GM18505 (cell line): Measurements from ENCODE around the gene BRD2.
A peak's percentile ranks its signal among the peaks of the same experiment; 100 is the strongest.

ENCODE experiments used
- ATAC-seq: cut with Tn5 transposase; IDR thresholded peaks from one replicate; pipeline ENCODE4 v1.9.1; 2021; ENCODE audit not compliant: unreplicated experiment
- POLR2A ChIP-seq: IDR thresholded peaks from 4 replicates; pipeline ENCODE4 v1.6.1; 2011; ENCODE audit warnings: borderline replicate concordance; ENCODE audit not compliant: insufficient read depth, insufficient read length; ENCODE audit errors: extremely low read depth

Gene BRD2

DNA sequence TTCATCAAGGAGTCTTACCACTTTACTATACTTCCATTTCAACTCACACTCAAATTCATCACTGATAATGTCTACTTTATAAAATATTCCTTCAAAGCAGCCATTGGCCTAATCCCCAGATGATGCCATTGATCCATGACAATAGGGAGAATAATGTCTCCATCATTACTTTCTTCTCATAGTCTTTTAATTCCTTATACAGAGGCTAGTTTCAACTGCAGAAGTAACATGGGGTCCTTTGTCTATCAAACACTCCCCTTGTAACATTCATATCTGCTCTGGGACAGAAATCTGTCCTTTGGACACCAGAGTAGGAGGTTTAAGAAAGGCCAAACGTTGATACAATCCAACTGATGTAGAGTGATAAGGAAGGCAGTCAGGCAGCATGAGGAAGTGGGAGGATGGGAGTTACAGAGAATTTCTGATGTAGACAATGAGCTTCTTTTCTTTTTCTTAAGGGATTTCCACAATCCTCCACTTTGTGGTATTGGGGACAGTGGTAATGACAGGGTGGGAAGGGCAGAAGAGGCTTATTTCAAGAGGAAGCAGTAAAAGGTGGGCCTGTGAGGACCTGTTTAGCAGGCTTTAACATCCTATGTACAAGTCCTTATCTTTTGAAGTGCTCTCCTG, 59.9 kb downstream of the BRD2 start:
- no peak for ATAC-seq
- peak; percentile 34 for TF ChIP-seq POLR2A

DNA sequence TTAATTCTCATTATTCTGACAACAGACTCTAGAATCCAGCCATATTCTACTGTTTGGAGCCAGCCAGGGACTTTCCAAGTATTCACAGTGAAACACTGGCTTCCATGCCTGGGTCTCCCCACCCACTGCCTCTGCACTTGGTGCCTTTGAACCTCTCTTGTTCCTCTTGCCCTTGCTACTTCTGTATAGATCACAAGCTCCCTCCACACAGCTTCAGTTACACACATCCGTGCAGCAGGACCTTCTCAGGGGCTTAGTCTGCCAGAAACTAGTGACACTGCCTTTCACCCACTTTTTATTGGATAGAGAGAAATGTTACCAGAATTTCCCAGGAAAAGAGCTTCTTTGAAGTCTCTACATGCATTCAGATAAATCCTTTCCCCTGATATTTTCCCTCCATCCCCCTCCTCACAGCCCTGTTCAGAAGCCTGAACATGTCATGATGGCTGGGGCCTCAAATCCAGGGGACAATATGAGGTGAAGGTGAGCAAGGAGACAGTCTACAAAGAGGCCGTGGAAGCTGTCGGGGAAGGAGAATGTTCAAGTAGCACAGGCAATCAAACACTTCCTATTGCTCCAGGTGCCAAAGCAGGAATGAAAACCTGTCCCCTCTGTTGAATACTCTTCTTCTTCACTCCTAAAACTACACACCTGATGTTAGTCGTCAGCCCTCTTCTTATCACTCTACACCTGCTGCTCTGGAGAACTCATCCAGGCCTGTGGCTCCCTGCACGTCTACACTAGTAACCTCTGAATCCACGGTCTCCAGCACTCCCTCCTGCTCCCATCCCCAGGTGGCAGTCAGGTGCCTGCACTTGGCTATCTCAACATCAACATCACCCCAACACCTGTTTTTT, 61.2 kb downstream of the BRD2 start:
- TF ChIP-seq POLR2A = peak; percentile 82
- peak; percentile 65 for ATAC-seq

DNA sequence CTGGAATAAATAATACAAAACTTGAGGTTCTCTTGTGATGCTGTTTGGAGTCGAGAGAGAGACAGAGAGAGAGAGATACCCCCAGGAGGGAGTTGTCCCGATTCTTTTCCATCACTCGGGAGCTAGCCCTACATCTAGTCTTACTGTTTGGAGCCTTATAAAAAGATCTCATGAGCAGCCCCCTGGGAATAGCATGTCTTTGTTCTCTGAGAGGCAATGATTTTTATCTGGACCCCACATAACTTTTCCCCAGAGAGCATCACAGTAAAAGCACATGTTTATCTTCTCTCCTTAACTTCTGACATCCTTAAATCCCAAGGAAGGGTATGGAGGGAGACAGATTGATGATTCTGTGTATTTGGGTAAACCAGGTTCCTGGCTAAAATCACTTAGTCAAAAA, 61.9 kb downstream of the BRD2 start:
- no peak for ATAC-seq
- no peak for TF ChIP-seq POLR2A
